HepG2 (cell line): Measurements from ENCODE around the gene U2AF1L4. TPM values are rescaled to one million over a fixed set of nuclear protein-coding genes. Genes with fewer than 3 reads are reported as not detected.

Experiments used
- DBP ChIP-seq: sonication (generic); formaldehyde crosslinking; IDR thresholded peaks from 2 replicates; pipeline ENCODE4 v1.4.0; 2020; ENCODE audit warnings: missing genetic modification reagents; ENCODE audit errors: not compliant biosample characterization
- FUBP1 ChIP-seq: sonication (generic); formaldehyde crosslinking; IDR thresholded peaks from 2 replicates; pipeline ENCODE4 v1.5.1; 2020; ENCODE audit warnings: missing genetic modification reagents, mild to moderate bottlenecking, borderline replicate concordance
- HMGA1 ChIP-seq: sonication (generic); formaldehyde crosslinking; conservative IDR thresholded peaks from 2 replicates; pipeline ENCODE4 v1.4.0; 2020; ENCODE audit warnings: missing genetic modification reagents
- IKZF1 ChIP-seq: fragments of 450-650 bp; IDR thresholded peaks from 2 replicates; pipeline ENCODE4 v1.7.1; 2016
- MXD1 ChIP-seq: sonication (generic); formaldehyde crosslinking; IDR thresholded peaks from 2 replicates; pipeline ENCODE4 v1.4.0; 2020; ENCODE audit warnings: mild to moderate bottlenecking, missing genetic modification reagents
- MXD3 ChIP-seq: IDR thresholded peaks from 2 replicates; pipeline ENCODE4 v1.6.1; 2016; ENCODE audit warnings: mild to moderate bottlenecking, missing biosample characterization, missing genetic modification reagents
- THAP11 ChIP-seq: IDR thresholded peaks from 2 replicates; pipeline ENCODE4 v1.6.1; 2016; ENCODE audit warnings: missing biosample characterization, missing genetic modification reagents
- ZBTB20 ChIP-seq: sonication (generic); formaldehyde crosslinking; IDR thresholded peaks from 2 replicates; pipeline ENCODE4 v1.8.1; 2023; ENCODE audit warnings: missing genetic modification reagents, low read depth, mild to moderate bottlenecking, borderline replicate concordance
- ZNF44 ChIP-seq: sonication (generic); formaldehyde crosslinking; IDR thresholded peaks from 2 replicates; pipeline ENCODE4 v1.5.1; 2020; ENCODE audit warnings: mild to moderate bottlenecking, missing genetic modification reagents
- ZNF441 ChIP-seq: sonication (generic); formaldehyde crosslinking; IDR thresholded peaks from 2 replicates; pipeline ENCODE4 v1.7.0; 2021; ENCODE audit warnings: missing genetic modification reagents, borderline replicate concordance
- ZNF513 ChIP-seq: sonication (generic); formaldehyde crosslinking; conservative IDR thresholded peaks from 2 replicates; pipeline ENCODE4 v1.5.0; 2020; ENCODE audit warnings: missing genetic modification reagents
- polyA plus RNA-seq, 8 experiments: library from polyadenylated mRNA; depleted of rRNA in 3 of 8; stranded (reverse) in 7 of 8; unstranded in 1 of 8; fragments of >200 nt; fragmentation: Illumina TruSeq in 4 of 8; extraction: Trizol in 4 of 8; gene quantifications; 2 replicates each; pipeline versions ENCODE4 v1.2.1 to v1.2.3, GENCODE V29; 2011 to 2016; ENCODE audit warnings: low read depth in 4 of 8, missing spikeins in 1 of 8, mixed read lengths in 1 of 8; ENCODE audit not compliant: insufficient read depth in 1 of 8
- total RNA-seq, 5 experiments: library from RNA; depleted of rRNA; stranded (reverse); fragments of >200 nt; fragmentation: Illumina TruSeq; extraction: Trizol; gene quantifications; 2 replicates each; pipeline ENCODE4 v1.2.3, GENCODE V29; 2016; ENCODE audit warnings: low read depth in 1 of 5
- TF ChIP-seq, protein P1 (sequence below): sonication (generic); formaldehyde crosslinking; IDR thresholded peaks from 2 replicates; pipeline ENCODE4 v1.4.0; 2020; ENCODE audit warnings: low read depth, missing genetic modification reagents
- TF ChIP-seq, protein P2 (sequence below): sonication (generic); formaldehyde crosslinking; IDR thresholded peaks from 2 replicates; pipeline ENCODE4 v1.5.1; 2020; ENCODE audit warnings: missing genetic modification reagents, mild to moderate bottlenecking, borderline replicate concordance
- TF ChIP-seq, protein P3 (sequence below): sonication (generic); formaldehyde crosslinking; IDR thresholded peaks from 2 replicates; pipeline ENCODE4 v1.5.0; 2020; ENCODE audit warnings: missing genetic modification reagents

U2AF1L4 gene
- total and polyA plus RNA-seq, 2 of the 13 experiments (the other 11 are each of a cell fraction or from before 2014, with no cell fraction given), result 7.9 to 15.4 TPM

DNA sequence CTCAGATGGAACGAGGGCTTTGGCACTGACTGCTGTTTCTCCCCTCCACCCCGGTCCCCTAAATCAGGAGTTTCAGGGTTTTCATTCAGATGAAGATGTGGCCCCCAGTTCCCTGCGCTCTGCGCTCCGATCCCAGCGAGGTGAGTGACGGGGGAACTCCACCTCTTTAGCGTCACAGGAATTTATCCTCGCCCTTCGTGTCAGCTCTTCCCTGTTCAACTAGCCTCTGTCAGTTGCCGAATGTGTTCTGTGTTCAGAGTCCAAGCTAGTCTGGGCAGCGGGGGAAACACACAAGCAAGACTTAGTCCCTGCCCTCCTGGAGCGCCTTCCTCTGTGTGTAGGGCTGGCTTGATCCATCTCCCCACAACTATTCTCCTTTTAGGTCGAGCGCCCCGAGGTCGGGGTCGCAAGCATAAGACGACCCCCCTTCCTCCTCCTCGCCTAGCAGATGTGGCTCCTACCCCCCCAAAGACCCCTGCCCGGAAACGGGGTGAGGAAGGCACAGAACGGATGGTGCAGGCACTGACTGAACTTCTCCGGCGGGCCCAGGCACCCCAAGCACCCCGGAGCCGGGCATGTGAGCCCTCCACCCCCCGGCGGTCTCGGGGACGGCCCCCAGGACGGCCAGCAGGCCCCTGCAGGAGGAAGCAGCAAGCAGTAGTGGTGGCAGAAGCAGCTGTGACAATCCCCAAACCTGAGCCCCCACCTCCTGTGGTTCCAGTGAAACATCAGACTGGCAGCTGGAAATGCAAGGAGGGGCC, 25.6 kb downstream of the U2AF1L4 start (continued):
- TF ChIP-seq ZBTB20 (CRISPR knock-in tag) (no peak), DBP (no peak), MXD3 (CRISPR knock-in tag) (no peak), HMGA1 (CRISPR knock-in tag) (no peak), THAP11 (peak; percentile 52), FUBP1 (no peak), ZNF513 (no peak), ZNF441 (CRISPR knock-in tag) (no peak), ZNF44 (CRISPR knock-in tag) (no peak), IKZF1 (no peak), MXD1 (CRISPR knock-in tag) (no peak)
- TF ChIP-seq, protein P1, sequence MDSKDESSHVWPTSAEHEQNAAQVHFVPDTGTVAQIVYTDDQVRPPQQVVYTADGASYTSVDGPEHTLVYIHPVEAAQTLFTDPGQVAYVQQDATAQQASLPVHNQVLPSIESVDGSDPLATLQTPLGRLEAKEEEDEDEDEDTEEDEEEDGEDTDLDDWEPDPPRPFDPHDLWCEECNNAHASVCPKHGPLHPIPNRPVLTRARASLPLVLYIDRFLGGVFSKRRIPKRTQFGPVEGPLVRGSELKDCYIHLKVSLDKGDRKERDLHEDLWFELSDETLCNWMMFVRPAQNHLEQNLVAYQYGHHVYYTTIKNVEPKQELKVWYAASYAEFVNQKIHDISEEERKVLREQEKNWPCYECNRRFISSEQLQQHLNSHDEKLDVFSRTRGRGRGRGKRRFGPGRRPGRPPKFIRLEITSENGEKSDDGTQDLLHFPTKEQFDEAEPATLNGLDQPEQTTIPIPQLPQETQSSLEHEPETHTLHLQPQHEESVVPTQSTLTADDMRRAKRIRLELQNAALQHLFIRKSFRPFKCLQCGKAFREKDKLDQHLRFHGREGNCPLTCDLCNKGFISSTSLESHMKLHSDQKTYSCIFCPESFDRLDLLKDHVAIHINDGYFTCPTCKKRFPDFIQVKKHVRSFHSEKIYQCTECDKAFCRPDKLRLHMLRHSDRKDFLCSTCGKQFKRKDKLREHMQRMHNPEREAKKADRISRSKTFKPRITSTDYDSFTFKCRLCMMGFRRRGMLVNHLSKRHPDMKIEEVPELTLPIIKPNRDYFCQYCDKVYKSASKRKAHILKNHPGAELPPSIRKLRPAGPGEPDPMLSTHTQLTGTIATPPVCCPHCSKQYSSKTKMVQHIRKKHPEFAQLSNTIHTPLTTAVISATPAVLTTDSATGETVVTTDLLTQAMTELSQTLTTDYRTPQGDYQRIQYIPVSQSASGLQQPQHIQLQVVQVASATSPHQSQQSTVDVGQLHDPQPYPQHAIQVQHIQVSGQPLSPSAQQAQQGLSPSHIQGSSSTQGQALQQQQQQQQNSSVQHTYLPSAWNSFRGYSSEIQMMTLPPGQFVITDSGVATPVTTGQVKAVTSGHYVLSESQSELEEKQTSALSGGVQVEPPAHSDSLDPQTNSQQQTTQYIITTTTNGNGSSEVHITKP, result 0 out of 2 replicates have a peak, but pooled peaks have one; percentile 27
- TF ChIP-seq, protein P2, sequence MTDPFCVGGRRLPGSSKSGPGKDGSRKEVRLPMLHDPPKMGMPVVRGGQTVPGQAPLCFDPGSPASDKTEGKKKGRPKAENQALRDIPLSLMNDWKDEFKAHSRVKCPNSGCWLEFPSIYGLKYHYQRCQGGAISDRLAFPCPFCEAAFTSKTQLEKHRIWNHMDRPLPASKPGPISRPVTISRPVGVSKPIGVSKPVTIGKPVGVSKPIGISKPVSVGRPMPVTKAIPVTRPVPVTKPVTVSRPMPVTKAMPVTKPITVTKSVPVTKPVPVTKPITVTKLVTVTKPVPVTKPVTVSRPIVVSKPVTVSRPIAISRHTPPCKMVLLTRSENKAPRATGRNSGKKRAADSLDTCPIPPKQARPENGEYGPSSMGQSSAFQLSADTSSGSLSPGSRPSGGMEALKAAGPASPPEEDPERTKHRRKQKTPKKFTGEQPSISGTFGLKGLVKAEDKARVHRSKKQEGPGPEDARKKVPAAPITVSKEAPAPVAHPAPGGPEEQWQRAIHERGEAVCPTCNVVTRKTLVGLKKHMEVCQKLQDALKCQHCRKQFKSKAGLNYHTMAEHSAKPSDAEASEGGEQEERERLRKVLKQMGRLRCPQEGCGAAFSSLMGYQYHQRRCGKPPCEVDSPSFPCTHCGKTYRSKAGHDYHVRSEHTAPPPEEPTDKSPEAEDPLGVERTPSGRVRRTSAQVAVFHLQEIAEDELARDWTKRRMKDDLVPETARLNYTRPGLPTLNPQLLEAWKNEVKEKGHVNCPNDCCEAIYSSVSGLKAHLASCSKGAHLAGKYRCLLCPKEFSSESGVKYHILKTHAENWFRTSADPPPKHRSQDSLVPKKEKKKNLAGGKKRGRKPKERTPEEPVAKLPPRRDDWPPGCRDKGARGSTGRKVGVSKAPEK, result no peak
- TF ChIP-seq, protein P3, sequence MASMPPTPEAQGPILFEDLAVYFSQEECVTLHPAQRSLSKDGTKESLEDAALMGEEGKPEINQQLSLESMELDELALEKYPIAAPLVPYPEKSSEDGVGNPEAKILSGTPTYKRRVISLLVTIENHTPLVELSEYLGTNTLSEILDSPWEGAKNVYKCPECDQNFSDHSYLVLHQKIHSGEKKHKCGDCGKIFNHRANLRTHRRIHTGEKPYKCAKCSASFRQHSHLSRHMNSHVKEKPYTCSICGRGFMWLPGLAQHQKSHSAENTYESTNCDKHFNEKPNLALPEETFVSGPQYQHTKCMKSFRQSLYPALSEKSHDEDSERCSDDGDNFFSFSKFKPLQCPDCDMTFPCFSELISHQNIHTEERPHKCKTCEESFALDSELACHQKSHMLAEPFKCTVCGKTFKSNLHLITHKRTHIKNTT, result no peak
